Lung (tissue), 12 donors: ENCODE results near the gene PRRG4. TPM values are rescaled to one million over a fixed set of nuclear protein-coding genes. Genes with fewer than 3 reads are reported as not detected.

Source experiments
- ATAC-seq: fragments of 200-7000 bp; cut with Tn5 transposase; one replicate; pipeline ENCODE4 v1.9.1; 2020; ENCODE audit warnings: moderate number of reproducible peaks; ENCODE audit not compliant: insufficient read depth, low FRiP score
- DNase-seq, 3 donors: peaks; one replicate each; pipeline ENCODE4 v3.0.0-alpha.2; 2013 to 2017
- H3K27ac ChIP-seq, 2 donors: one replicate each; pipeline ENCODE4 v1.5.1; 2013; ENCODE audit warnings: mild to moderate bottlenecking in 2 of 2, moderate library complexity in 2 of 2, control low read depth in 1 of 2, inconsistent platforms in 1 of 2, low read depth in 1 of 2, low read length in 1 of 2
- H3K27me3 ChIP-seq, 3 donors: one replicate each; pipeline ENCODE4 v1.5.1; 2013; ENCODE audit warnings: low read length in 2 of 3; ENCODE audit not compliant: control insufficient read depth in 3 of 3, insufficient read depth in 3 of 3
- H3K36me3 ChIP-seq, 4 donors: one replicate each; pipeline ENCODE4 v1.5.1; 2013; ENCODE audit warnings: low read length in 4 of 4, mild to moderate bottlenecking in 1 of 4, moderate library complexity in 1 of 4; ENCODE audit not compliant: control insufficient read depth in 4 of 4, insufficient read depth in 4 of 4
- H3K4me1 ChIP-seq, 5 donors: one replicate each; pipeline ENCODE4 v1.5.1; 2013; ENCODE audit warnings: low read length in 5 of 5, mild to moderate bottlenecking in 2 of 5, moderate library complexity in 1 of 5; ENCODE audit not compliant: control insufficient read depth in 5 of 5, insufficient read depth in 5 of 5
- H3K4me3 ChIP-seq: one replicate; pipeline ENCODE4 v1.5.1; 2013; ENCODE audit warnings: mild to moderate bottlenecking, control low read depth, moderate library complexity
- H3K9ac ChIP-seq, 2 donors: one replicate each; pipeline ENCODE4 v1.5.1; 2013; ENCODE audit warnings: low read length in 2 of 2, control low read depth in 1 of 2; ENCODE audit not compliant: insufficient read depth in 1 of 2
- H3K9me3 ChIP-seq, 4 donors: one replicate each; pipeline ENCODE4 v1.5.1; 2013; ENCODE audit warnings: low read length in 3 of 4, mild to moderate bottlenecking in 1 of 4, moderate library complexity in 1 of 4; ENCODE audit not compliant: control insufficient read depth in 4 of 4, insufficient read depth in 3 of 4
- WGBS, 2 donors: extraction: QIAGEN DNeasy Blood & Tissue Kit; methylation state at CpG; one replicate each; pipeline ENCODE4 v1.1.7; 2013; 5-methylcytosine and 5-hydroxymethylcytosine counted together
- polyA plus RNA-seq, 2 donors: library from polyadenylated mRNA; stranded (reverse); fragments of 200-250 nt; gene quantifications; one replicate each; pipeline ENCODE4 v1.2.1, GENCODE V29; 2013
- total RNA-seq, 2 donors: library from RNA; depleted of rRNA in 1 of 2; stranded (reverse); fragments of >200 nt in 1 of 2; gene quantifications; one replicate each; pipeline ENCODE4 v1.2.1, GENCODE V29; 2014 to 2021
- TF ChIP-seq, protein P1 (sequence below): IDR thresholded peaks from 2 replicates; pipeline ENCODE4 v1.5.1; 2012; ENCODE audit warnings: mild to moderate bottlenecking; ENCODE audit errors: control extremely low read depth, extremely low read depth
- donor health status: control.
- donor health status: control.
- donor health status: Bipolar disorder and iron deficiency.
- donor health status: healthy.
- donor health status: DM: yes; HTN: yes; CAD: no.

The PRRG4 gene
- total and polyA plus RNA-seq, 4 donors, result 4.7 to 9.7 (median 6.1) TPM

- TF ChIP-seq, protein P1, sequence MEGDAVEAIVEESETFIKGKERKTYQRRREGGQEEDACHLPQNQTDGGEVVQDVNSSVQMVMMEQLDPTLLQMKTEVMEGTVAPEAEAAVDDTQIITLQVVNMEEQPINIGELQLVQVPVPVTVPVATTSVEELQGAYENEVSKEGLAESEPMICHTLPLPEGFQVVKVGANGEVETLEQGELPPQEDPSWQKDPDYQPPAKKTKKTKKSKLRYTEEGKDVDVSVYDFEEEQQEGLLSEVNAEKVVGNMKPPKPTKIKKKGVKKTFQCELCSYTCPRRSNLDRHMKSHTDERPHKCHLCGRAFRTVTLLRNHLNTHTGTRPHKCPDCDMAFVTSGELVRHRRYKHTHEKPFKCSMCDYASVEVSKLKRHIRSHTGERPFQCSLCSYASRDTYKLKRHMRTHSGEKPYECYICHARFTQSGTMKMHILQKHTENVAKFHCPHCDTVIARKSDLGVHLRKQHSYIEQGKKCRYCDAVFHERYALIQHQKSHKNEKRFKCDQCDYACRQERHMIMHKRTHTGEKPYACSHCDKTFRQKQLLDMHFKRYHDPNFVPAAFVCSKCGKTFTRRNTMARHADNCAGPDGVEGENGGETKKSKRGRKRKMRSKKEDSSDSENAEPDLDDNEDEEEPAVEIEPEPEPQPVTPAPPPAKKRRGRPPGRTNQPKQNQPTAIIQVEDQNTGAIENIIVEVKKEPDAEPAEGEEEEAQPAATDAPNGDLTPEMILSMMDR, result no peak
- peak in 2 of 3 donors; percentile 9 to 25 for DNase-seq
- no peak overlapping the region for H3K9ac ChIP-seq
- whole genome bisulfite sequencing, 2 donors, result 55 to 61% methylated on average over 2 of the region's 2 CpGs
- no peak overlapping the region for H3K4me3 ChIP-seq
- ATAC-seq, result no peak
- H3K4me1 ChIP-seq, result no peaks in the 10 kb centered on the region
- no peak overlapping the region for H3K27ac ChIP-seq
- no peaks in the 10 kb centered on the region for H3K36me3 ChIP-seq
- no peaks in the 10 kb centered on the region for H3K27me3 ChIP-seq
- H3K9me3 ChIP-seq, result no peaks in the 10 kb centered on the region
Observed at GRCh38 chr11:32870676-32871075, 40.9 kb downstream of the PRRG4 start.

- no peak overlapping the region for H3K9ac ChIP-seq
- H3K4me3 ChIP-seq, result no peak overlapping the region
- H3K4me1 ChIP-seq, result no peaks in the 10 kb centered on the region
- DNase-seq, result no peak
- ATAC-seq, result no peak
- no peaks in the 10 kb centered on the region for H3K36me3 ChIP-seq
- H3K27me3 ChIP-seq, result no peaks in the 10 kb centered on the region
- no peaks in the 10 kb centered on the region for H3K9me3 ChIP-seq
- TF ChIP-seq, protein P1, result no peak
- no peak overlapping the region for H3K27ac ChIP-seq
Observed at GRCh38 chr11:32874132-32874531, 44.4 kb downstream of the PRRG4 start.

GRCh38 chr11:32881286-32881685 is 51.6 kb downstream of the PRRG4 start:
- TF ChIP-seq, protein P1, result no peak
- ATAC-seq, result no peak
- no peaks in the 10 kb centered on the region for H3K9me3 ChIP-seq
- no peak for DNase-seq
- no peaks in the 10 kb centered on the region for H3K36me3 ChIP-seq
- H3K27ac ChIP-seq, result no peak overlapping the region
- WGBS, 2 donors, result 76 to 79% methylated on average over 4 of the region's 4 CpGs
- no peaks in the 10 kb centered on the region for H3K4me1 ChIP-seq
- H3K27me3 ChIP-seq, result no peaks in the 10 kb centered on the region
- H3K9ac ChIP-seq, result no peak overlapping the region
- no peak overlapping the region for H3K4me3 ChIP-seq

- no peak for ATAC-seq
- Histone ChIP-seq H3K9ac (no peak overlapping the region), H3K27ac (no peak overlapping the region), H3K27me3 (no peaks in the 10 kb centered on the region), H3K36me3 (no peaks in the 10 kb centered on the region), H3K9me3 (no peaks in the 10 kb centered on the region), H3K4me1 (no peaks in the 10 kb centered on the region), H3K4me3 (no peak overlapping the region)
- DNase-seq, result no peak
- 89 to 94% methylated on average over 3 of the region's 3 CpGs for WGBS, 2 donors
- TF ChIP-seq, protein P1, result no peak
Observed at GRCh38 chr11:32883421-32883820, 53.7 kb downstream of the PRRG4 start.
